Panc1 (cell line): ENCODE data around the gene ACD.

Experiments used
- POLR2AphosphoS5 ChIP-seq: IDR thresholded peaks from 2 replicates; pipeline ENCODE4 v1.6.1; 2012; ENCODE audit warnings: mild to moderate bottlenecking, low read depth, low read length, moderate library complexity
- TF ChIP-seq, protein P1 (sequence below): fragments of 450-650 bp; IDR thresholded peaks from 2 replicates; pipeline ENCODE4 v1.5.1; 2017; ENCODE audit warnings: mild to moderate bottlenecking

DNA sequence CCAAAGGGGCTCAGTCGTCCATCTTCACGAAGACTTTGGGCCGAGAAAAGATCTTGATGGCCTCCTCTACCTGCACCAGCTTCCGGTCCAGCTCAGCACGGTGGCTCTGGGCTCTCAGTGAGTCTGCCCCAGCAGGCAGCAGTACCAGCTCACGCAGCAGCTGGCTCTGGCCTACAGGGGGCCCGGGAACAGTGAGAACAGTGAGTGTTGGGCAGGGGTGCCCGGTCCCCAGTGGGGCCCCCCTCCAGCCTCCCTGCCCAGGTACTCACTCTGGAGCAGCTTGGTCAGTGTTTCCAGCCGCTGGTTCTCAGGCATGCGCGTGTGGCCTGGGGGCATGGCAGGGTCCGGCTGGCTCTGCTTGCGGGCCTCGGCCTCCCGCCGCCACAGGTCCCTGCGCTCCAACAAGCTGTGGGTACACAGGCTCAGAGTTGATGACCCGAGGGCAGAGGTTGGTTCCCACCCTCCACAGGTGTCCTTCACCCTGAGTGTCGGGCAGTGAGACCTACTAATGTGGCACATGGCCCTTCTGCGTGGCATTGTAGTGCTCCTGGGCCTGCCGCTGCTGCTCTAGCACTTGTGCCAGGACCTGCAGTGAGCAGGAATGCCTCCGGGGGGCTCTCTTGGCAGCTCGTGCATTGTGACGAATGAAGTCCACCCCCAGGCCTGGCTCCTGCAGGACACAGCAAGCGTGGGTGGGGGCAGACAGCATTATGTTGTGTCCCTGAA, 3.3 kb upstream of the ACD start:
- TF ChIP-seq, protein P1, sequence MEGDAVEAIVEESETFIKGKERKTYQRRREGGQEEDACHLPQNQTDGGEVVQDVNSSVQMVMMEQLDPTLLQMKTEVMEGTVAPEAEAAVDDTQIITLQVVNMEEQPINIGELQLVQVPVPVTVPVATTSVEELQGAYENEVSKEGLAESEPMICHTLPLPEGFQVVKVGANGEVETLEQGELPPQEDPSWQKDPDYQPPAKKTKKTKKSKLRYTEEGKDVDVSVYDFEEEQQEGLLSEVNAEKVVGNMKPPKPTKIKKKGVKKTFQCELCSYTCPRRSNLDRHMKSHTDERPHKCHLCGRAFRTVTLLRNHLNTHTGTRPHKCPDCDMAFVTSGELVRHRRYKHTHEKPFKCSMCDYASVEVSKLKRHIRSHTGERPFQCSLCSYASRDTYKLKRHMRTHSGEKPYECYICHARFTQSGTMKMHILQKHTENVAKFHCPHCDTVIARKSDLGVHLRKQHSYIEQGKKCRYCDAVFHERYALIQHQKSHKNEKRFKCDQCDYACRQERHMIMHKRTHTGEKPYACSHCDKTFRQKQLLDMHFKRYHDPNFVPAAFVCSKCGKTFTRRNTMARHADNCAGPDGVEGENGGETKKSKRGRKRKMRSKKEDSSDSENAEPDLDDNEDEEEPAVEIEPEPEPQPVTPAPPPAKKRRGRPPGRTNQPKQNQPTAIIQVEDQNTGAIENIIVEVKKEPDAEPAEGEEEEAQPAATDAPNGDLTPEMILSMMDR, result peak; percentile 52; the same call in 1 of the 2 replicates
- TF ChIP-seq POLR2AphosphoS5, result no peak
